ENCODE measurements around the gene PLAAT3.

DNA sequence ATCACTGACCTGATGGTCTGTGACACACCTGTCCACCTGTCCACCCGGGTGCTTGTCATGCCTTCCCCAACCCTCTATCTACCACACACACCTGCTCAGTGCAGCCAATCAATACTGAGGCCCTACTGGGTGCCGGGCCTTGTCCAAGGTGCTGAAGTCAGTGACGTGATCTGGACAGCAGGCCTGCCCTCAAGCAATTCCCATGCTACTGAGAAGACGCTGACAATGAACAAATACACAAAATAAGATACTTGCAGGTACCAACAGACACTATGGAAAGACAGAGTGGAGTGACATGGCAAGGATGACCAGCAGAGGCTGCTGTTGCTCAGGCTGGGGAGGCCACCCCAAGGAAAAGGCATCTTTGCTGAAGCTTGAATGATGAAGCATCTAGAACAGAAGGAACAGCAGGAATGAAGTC lies 21.2 kb downstream of the PLAAT3 start:
- TF ChIP-seq, protein P1, sequence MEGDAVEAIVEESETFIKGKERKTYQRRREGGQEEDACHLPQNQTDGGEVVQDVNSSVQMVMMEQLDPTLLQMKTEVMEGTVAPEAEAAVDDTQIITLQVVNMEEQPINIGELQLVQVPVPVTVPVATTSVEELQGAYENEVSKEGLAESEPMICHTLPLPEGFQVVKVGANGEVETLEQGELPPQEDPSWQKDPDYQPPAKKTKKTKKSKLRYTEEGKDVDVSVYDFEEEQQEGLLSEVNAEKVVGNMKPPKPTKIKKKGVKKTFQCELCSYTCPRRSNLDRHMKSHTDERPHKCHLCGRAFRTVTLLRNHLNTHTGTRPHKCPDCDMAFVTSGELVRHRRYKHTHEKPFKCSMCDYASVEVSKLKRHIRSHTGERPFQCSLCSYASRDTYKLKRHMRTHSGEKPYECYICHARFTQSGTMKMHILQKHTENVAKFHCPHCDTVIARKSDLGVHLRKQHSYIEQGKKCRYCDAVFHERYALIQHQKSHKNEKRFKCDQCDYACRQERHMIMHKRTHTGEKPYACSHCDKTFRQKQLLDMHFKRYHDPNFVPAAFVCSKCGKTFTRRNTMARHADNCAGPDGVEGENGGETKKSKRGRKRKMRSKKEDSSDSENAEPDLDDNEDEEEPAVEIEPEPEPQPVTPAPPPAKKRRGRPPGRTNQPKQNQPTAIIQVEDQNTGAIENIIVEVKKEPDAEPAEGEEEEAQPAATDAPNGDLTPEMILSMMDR (IDR thresholded peaks at IDR 0.05; ENCODE audit: low read length): peak; percentile 54
- TF ChIP-seq EZH2 (IDR thresholded peaks at IDR 0.05; ENCODE audit: borderline replicate concordance, low read length): no peak
